HepG2 (cell line): ENCODE results near the gene PPP1R15B. TPM values are rescaled to one million over a fixed set of nuclear protein-coding genes. Genes with fewer than 3 reads are reported as not detected.

ENCODE experiments used
- ATF1 ChIP-seq: IDR thresholded peaks from 2 replicates; pipeline ENCODE4 v1.6.1; 2016; ENCODE audit warnings: mild to moderate bottlenecking, control low read depth
- CBFB ChIP-seq: sonication (generic); formaldehyde crosslinking; IDR thresholded peaks from 2 replicates; pipeline ENCODE4 v1.4.0; 2020; ENCODE audit warnings: missing genetic modification reagents
- CCDC6 ChIP-seq: sonication (generic); formaldehyde crosslinking; IDR thresholded peaks from 2 replicates; pipeline ENCODE4 v1.8.1; 2022; ENCODE audit warnings: mild to moderate bottlenecking, missing genetic modification reagents, moderate library complexity
- DMTF1 ChIP-seq: sonication (generic); formaldehyde crosslinking; IDR thresholded peaks from 2 replicates; pipeline ENCODE4 v1.4.0; 2020; ENCODE audit warnings: mild to moderate bottlenecking, missing genetic modification reagents
- DRAP1 ChIP-seq: IDR thresholded peaks from 2 replicates; pipeline ENCODE4 v1.6.1; 2016; ENCODE audit warnings: missing genetic modification reagents, missing compliant biosample characterization
- FOSL1 ChIP-seq: sonication (generic); formaldehyde crosslinking; IDR thresholded peaks from 2 replicates; pipeline ENCODE4 v1.9.0; 2021; ENCODE audit warnings: missing genetic modification reagents, borderline replicate concordance
- KLF13 ChIP-seq: sonication (generic); formaldehyde crosslinking; IDR thresholded peaks from 2 replicates; pipeline ENCODE4 v1.4.0; 2020; ENCODE audit warnings: mild to moderate bottlenecking, missing genetic modification reagents
- MIER2 ChIP-seq: IDR thresholded peaks from 2 replicates; pipeline ENCODE4 v1.6.1; 2016; ENCODE audit warnings: missing biosample characterization, missing genetic modification reagents
- NR2F2 ChIP-seq: IDR thresholded peaks from 2 replicates; pipeline ENCODE4 v1.6.1; 2012; ENCODE audit warnings: low read depth, inconsistent platforms, borderline replicate concordance
- RAD21 ChIP-seq: fragments of 450-650 bp; formaldehyde crosslinking; IDR thresholded peaks from 2 replicates; pipeline ENCODE4 v1.5.0; 2020; ENCODE audit warnings: mild to moderate bottlenecking
- SAP130 ChIP-seq: IDR thresholded peaks from 2 replicates; pipeline ENCODE4 v1.6.1; 2016; ENCODE audit warnings: low read depth
- SNRNP70 ChIP-seq: fragments of 200-400 bp; formaldehyde crosslinking; IDR thresholded peaks from 2 replicates; pipeline ENCODE4 v1.6.1; 2017; ENCODE audit warnings: mild to moderate bottlenecking, low read depth, low read length, moderate library complexity
- TCF12 ChIP-seq, 2 experiments: fragments of 450-650 bp in 1 of 2; sonication (generic) in 1 of 2; formaldehyde crosslinking in 1 of 2; IDR thresholded peaks; 2 replicates each; pipeline versions ENCODE4 v1.6.1 to v1.8.0; 2017 to 2022; ENCODE audit warnings: antibody characterized with exemption in 1 of 2, mild to moderate bottlenecking in 1 of 2, missing genetic modification reagents in 1 of 2, moderate library complexity in 1 of 2
- USF2 ChIP-seq, 2 experiments: sonication (generic) in 1 of 2; formaldehyde crosslinking in 1 of 2; IDR thresholded peaks; 2 replicates each; pipeline versions ENCODE4 v1.5.1 to v1.6.1; 2011 to 2020; ENCODE audit warnings: borderline replicate concordance in 1 of 2, low read depth in 1 of 2, low read length in 1 of 2, mild to moderate bottlenecking in 1 of 2, missing genetic modification reagents in 1 of 2, moderate library complexity in 1 of 2
- ZNF230 ChIP-seq: sonication (generic); formaldehyde crosslinking; IDR thresholded peaks from 2 replicates; pipeline ENCODE4 v1.4.0; 2020; ENCODE audit warnings: mild to moderate bottlenecking, missing genetic modification reagents
- ZNF343 ChIP-seq: sonication (generic); formaldehyde crosslinking; IDR thresholded peaks from 2 replicates; pipeline ENCODE4 v1.4.0; 2020; ENCODE audit warnings: mild to moderate bottlenecking, missing genetic modification reagents
- ZNF362 ChIP-seq: sonication (generic); formaldehyde crosslinking; IDR thresholded peaks from 2 replicates; pipeline ENCODE4 v1.4.0; 2020; ENCODE audit warnings: missing genetic modification reagents, mild to moderate bottlenecking, borderline replicate concordance
- ZNF530 ChIP-seq: sonication (generic); formaldehyde crosslinking; IDR thresholded peaks from 2 replicates; pipeline ENCODE4 v1.5.0; 2020; ENCODE audit warnings: low read depth, mild to moderate bottlenecking, missing genetic modification reagents
- ZNF543 ChIP-seq: sonication (generic); formaldehyde crosslinking; IDR thresholded peaks from 2 replicates; pipeline ENCODE4 v1.4.0; 2020; ENCODE audit warnings: mild to moderate bottlenecking, missing genetic modification reagents
- ZNF720 ChIP-seq: sonication (generic); formaldehyde crosslinking; IDR thresholded peaks from 2 replicates; pipeline ENCODE4 v1.4.0; 2020; ENCODE audit warnings: missing genetic modification reagents
- ZNF839 ChIP-seq: sonication (generic); formaldehyde crosslinking; IDR thresholded peaks from 2 replicates; pipeline ENCODE4 v1.4.0; 2020; ENCODE audit warnings: missing genetic modification reagents, mild to moderate bottlenecking, borderline replicate concordance
- polyA plus RNA-seq, 8 experiments: library from polyadenylated mRNA; depleted of rRNA in 3 of 8; stranded (reverse) in 7 of 8; unstranded in 1 of 8; fragments of >200 nt; fragmentation: Illumina TruSeq in 4 of 8; extraction: Trizol in 4 of 8; gene quantifications; 2 replicates each; pipeline versions ENCODE4 v1.2.1 to v1.2.3, GENCODE V29; 2011 to 2016; ENCODE audit warnings: low read depth in 4 of 8, missing spikeins in 1 of 8, mixed read lengths in 1 of 8; ENCODE audit not compliant: insufficient read depth in 1 of 8
- total RNA-seq, 5 experiments: library from RNA; depleted of rRNA; stranded (reverse); fragments of >200 nt; fragmentation: Illumina TruSeq; extraction: Trizol; gene quantifications; 2 replicates each; pipeline ENCODE4 v1.2.3, GENCODE V29; 2016; ENCODE audit warnings: low read depth in 1 of 5
- TF ChIP-seq, protein P1 (sequence below): IDR thresholded peaks from 2 replicates; pipeline ENCODE4 v1.6.1; 2016; ENCODE audit warnings: control low read depth
- TF ChIP-seq, protein P2 (sequence below): sonication (generic); IDR thresholded peaks from 2 replicates; pipeline ENCODE4 v1.6.1; 2016; ENCODE audit warnings: low read depth, borderline replicate concordance

Gene PPP1R15B
- total and polyA plus RNA-seq, 2 of the 13 experiments (the other 11 are each of a cell fraction or from before 2014, with no cell fraction given) = 13.4 to 23.8 TPM

- no peak for TF ChIP-seq DRAP1 (CRISPR knock-in tag)
- TF ChIP-seq MIER2 (CRISPR knock-in tag) = no peak
- TF ChIP-seq RAD21 = no peak
- no peak for TF ChIP-seq NR2F2
- TF ChIP-seq ZNF543 = no peak
- TF ChIP-seq ZNF362 (CRISPR knock-in tag) = no peak
- TF ChIP-seq KLF13 = no peak
- TF ChIP-seq, protein P1, sequence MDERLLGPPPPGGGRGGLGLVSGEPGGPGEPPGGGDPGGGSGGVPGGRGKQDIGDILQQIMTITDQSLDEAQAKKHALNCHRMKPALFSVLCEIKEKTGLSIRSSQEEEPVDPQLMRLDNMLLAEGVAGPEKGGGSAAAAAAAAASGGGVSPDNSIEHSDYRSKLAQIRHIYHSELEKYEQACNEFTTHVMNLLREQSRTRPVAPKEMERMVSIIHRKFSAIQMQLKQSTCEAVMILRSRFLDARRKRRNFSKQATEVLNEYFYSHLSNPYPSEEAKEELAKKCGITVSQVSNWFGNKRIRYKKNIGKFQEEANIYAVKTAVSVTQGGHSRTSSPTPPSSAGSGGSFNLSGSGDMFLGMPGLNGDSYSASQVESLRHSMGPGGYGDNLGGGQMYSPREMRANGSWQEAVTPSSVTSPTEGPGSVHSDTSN = no peak
- TF ChIP-seq ATF1 (CRISPR knock-in tag) = no peak
- no peak for TF ChIP-seq SNRNP70
- no peak for TF ChIP-seq DMTF1 (CRISPR knock-in tag)
- no peak for TF ChIP-seq FOSL1 (CRISPR knock-in tag)
- no peak for TF ChIP-seq TCF12 (IDR thresholded peaks at IDR 0.05)
- TF ChIP-seq TCF12 (CRISPR knock-in tag; IDR thresholded peaks at IDR 0.05) = no peak
- TF ChIP-seq ZNF530 (CRISPR knock-in tag) = no peak
- TF ChIP-seq ZNF839 (CRISPR knock-in tag) = no peak
- no peak for TF ChIP-seq ZNF720
- no peak for TF ChIP-seq USF2 (IDR thresholded peaks at IDR 0.05; ENCODE audit: low read depth, low read length)
- TF ChIP-seq USF2 (CRISPR knock-in tag; IDR thresholded peaks at IDR 0.05; ENCODE audit: borderline replicate concordance) = no peak
- TF ChIP-seq CBFB (CRISPR knock-in tag) = no peak
- TF ChIP-seq ZNF343 = no peak
- TF ChIP-seq ZNF230 = no peak
- peak; percentile 60 for TF ChIP-seq SAP130 (CRISPR knock-in tag)
- no peak for TF ChIP-seq CCDC6 (CRISPR knock-in tag)
- TF ChIP-seq, protein P2, sequence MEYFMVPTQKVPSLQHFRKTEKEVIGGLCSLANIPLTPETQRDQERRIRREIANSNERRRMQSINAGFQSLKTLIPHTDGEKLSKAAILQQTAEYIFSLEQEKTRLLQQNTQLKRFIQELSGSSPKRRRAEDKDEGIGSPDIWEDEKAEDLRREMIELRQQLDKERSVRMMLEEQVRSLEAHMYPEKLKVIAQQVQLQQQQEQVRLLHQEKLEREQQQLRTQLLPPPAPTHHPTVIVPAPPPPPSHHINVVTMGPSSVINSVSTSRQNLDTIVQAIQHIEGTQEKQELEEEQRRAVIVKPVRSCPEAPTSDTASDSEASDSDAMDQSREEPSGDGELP = no peak
These were observed 7.0 kb downstream of the PPP1R15B start (continued) for GRCh38 chr1:204404629-204405028.
